ENCODE results near the gene ACTL10.
A peak's percentile ranks its signal among the peaks of the same experiment; 100 is the strongest.

ACTL10 gene

DNA sequence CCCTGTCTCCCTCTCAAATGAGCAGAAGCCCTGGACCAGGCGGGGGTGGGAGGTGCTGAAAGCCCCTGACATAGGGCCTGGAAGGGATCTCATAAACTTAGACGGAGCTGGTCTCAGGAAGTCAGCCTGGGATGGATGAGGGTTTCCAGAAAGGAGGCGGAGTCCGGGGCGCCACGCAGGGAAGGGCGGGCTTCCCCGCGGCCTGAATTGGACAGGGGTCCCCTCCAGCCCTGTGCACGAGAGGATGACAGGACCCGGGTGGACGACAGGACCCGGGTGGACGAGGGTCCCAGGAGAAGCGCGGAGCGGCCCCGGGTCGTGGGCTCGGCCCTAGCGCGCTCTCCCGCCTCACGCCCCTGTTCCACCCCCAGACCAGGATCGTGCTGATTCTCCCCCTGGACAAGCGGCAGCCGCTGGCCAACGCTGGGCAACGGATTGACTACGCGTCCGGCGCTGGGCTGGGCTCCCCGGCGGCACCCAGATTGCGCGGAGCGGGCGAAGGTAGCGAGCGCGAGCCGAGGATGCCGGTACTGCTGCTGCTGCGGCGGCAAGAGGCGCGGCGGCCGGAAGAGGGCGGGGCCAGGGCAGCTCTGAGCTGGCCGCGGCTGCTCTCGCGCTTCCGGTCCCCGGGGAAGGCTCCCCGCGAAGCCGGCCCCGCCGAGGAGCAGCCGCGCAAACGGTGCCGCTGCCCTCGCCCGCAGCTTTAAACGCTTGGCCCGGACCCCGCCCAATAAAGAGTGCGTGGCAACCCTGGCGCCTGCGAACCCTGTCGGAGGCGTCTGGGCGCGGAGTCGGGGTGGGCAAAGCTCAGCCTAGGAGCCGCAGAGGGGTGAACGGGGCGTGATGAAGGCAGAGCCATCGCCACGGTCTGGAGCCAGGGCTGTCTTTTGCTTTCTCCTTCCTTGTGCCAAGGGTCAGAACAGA lies 3.3 kb upstream of the ACTL10 start:
- peak; percentile 63 to 84 (median 68) for DNase-seq (ENCODE audit: low read depth in 2 of 3, low spot score in 1 of 3)

DNA sequence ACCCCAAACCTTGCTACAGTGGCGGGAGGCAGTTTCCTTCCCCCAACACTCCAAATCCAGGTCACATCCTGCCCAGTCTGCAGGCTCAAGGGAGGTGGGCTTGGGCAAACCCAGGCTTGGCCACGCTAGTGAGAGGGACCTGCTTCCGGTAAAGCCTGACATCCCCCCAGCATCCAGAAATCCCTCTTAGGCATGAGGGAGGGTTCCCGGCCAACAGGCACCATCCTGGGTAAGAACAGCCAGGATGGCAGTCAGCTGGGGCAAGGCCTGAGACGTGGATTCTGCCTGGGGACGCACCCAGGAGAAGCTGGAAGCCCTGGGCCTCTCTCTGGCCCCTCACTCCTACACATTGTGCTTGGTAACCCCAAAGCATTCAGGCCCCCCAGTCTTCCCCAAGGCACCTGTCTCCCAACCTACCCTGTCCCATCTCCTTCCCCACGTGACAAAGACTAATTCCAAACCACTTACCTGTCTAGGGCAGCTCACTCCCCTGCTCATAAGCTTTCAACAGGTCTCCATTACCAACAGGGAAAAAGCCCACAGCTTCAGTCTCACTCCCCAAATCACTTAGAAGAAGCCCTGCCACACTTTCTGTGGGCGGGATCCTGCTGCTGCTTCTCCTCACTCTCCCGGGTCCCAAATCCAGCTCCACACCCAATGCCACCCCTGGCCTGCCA lies 2.5 kb upstream of the ACTL10 start:
- no peak for DNase-seq (ENCODE audit: low read depth in 2 of 3, low spot score in 1 of 3)

DNA sequence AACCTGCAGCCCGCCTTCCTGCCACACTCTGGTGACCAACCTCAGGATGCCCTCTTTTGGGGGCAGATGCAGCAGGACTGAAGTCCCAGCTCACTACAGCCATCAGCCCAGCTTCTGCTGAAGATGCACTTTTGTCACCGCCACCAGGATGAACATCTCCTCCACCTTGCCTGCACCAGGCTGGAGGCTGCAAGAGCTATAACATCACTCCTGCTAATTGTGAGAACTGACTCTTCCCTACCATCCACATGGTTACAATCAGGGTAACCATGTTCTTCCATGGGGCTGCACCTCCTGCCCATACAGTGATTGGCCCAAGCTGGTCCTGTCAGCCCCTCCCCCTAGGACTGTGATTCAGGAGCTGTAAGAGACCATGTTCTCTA lies 2.0 kb upstream of the ACTL10 start:
- DNase-seq (ENCODE audit: low read depth in 2 of 3, low spot score in 1 of 3): no peak

DNA sequence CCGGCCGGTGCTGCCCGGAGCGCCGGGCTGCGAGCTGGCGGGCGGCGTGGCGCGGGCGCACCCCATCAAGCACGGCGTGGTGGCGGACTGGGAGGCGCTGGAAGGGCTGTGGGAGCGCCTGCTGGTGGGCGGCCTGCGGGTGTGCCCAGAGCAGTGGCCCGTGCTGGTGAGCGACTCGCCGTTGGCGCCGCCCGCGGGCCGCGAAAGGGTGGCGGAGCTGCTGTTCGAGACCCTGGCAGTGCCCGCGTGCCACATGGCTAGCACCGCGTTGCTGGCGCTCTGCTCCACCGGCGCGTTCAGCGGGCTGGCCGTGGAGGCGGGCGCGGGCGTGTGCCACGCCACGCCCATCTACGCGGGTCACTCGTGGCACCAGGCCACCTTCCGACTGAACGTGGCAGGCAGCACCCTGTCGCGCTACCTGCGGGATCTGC lies 517 bp downstream of the ACTL10 start:
- DNase-seq (ENCODE audit: low read depth in 2 of 3, low spot score in 1 of 3): peak in 1 of 3 donors; percentile 40

DNA sequence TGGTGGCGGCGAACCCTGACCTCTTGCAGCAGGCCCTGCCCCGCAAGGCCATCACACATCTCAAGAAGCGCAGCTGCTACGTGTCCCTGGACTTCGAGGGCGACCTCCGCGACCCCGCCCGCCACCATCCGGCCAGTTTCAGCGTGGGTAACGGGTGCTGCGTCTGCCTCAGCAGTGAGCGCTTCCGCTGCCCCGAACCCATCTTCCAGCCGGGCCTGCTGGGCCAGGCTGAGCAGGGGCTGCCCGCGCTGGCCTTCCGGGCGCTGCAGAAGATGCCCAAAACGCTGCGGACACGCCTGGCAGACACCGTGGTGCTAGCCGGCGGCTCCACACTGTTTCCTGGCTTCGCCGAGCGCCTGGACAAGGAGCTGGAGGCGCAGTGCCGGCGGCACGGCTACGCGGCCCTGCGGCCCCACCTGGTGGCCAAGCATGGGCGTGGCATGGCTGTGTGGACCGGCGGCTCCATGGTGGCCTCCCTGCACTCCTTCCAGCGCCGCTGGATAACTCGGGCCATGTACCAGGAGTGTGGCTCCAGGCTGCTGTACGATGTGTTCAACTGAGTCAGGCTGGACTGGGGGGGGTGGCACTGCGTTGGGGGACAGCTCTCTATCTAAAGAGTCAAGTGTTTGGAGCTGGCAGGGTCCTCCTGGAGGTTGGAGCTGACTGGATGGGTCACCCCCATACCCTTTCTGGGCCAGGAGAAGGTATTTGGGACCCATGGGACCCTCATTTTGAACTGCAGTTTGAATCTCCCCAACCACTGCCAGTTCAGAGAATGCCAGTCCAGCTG lies 1.1 kb downstream of the ACTL10 start:
- DNase-seq (ENCODE audit: low read depth in 2 of 3, low spot score in 1 of 3): peak; percentile 70 to 80 (median 75)

GRCh38 chr20:33668466-33669155 lies 1.9 kb downstream of the ACTL10 start:
- no peak for DNase-seq (ENCODE audit: low read depth in 2 of 3, low spot score in 1 of 3)

GRCh38 chr20:33669224-33669623 lies 2.5 kb downstream of the ACTL10 start:
- DNase-seq (ENCODE audit: low read depth in 2 of 3, low spot score in 1 of 3): no peak

DNA sequence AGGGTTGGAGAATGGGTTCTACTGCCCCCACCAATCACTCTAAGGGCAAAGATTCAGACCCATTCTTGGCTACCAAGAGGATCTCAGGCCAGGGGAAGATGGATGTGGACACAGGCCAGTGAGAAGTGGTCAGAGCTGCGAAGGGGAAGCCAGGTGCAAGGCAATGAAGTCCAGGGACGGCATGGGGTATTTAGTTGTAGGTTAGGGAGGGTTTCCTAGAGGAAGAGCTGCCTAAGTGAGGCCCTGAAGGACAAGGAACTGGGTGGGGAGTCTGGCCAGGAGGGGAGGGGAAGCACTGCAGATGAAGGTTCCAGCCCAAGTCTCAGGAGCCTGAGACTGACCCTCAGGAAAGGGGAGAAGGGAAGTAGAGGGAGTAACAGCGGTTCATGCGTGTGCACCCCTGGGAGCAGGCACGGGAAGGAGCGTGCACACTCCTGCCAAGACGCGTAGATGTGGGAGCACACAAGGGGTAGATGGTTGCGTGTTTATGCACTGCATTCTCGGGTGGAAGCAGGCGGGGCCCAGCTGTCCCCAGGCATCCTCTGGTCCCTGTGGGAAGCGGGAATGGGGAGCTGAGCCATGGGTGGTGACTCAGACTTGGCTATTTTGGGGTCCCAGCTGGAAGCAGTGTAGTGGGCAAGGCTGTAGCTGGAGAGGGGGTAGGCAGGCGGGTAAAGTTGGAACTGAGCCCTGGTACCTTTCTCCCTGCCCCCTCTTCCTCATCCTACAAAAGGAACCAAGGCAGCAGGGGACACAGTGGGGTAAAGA lies 3.3 kb downstream of the ACTL10 start:
- DNase-seq (ENCODE audit: low read depth in 2 of 3, low spot score in 1 of 3): no peak

DNA sequence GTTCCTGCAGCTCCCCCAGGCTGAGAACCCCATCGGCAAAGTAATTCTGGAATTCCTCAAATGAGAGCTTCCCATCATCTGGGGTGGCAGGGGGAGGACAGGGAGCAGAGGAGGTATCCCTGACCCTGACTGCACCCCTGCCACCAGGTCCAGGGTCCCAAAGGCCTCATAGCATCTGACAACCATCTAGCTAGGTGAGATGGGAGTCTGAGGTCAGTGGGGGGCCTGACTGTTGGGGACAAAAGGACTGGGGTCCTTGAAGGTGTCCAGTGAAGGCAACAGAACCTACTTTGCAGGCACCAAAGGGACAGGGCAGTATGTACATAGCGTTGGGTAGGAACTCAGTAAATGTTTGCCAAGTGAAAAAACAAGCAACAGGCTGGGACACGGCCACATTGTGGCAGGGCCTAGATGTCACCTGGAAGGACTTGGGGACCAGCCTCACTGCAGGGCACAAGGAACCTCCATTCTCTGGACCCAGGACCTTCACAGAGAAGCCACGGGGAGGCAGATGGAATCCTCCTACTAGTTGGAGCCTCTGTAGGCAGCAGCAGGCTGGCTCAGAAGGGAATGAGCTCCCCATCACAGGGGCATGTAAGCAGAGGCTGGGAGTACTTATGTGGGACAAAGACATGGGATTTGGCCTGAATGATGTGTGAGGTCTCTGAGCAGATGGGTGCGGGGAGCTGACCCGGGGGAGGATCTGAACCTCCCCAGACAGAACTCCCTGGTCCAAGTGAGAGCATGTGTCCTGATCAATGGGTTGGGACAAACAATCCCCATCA lies 4.2 kb downstream of the ACTL10 start:
- DNase-seq (ENCODE audit: low read depth in 2 of 3, low spot score in 1 of 3): no peak

DNA sequence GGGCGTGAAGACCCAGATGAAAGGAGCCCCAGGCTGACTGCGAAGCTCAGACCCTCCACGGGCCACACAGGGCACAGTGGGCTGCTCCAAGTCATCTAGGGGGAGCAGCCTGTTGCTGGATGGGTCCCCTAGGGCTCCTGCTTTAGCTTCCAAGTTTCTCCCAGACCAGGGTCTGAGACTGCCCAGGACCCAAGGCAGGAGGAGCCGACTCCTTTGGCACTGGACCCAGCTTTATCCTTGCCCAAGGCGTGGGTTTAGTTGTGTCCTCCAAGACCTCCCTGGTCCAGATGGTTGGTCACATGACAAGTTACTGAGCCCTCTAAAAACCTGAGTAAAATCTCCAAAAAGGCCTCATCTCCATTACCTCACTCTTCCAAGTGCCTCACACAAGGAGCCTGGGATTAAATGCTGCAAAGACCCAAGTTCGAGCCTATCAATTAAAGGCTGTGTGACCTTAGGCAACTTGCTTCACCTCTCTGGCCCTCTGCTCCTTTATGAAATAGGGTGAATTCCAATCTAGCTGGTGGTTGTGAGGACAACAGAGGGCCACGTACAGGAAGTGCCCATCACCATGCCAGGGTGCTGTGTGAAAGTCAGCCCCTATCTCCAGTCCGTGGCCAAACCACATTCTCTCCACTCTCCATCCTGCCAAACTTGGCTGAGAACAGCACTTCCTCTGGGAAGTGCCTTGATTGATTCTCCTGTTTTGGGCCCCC lies 5.0 kb downstream of the ACTL10 start:
- DNase-seq (ENCODE audit: low read depth in 2 of 3, low spot score in 1 of 3): no peak

DNA sequence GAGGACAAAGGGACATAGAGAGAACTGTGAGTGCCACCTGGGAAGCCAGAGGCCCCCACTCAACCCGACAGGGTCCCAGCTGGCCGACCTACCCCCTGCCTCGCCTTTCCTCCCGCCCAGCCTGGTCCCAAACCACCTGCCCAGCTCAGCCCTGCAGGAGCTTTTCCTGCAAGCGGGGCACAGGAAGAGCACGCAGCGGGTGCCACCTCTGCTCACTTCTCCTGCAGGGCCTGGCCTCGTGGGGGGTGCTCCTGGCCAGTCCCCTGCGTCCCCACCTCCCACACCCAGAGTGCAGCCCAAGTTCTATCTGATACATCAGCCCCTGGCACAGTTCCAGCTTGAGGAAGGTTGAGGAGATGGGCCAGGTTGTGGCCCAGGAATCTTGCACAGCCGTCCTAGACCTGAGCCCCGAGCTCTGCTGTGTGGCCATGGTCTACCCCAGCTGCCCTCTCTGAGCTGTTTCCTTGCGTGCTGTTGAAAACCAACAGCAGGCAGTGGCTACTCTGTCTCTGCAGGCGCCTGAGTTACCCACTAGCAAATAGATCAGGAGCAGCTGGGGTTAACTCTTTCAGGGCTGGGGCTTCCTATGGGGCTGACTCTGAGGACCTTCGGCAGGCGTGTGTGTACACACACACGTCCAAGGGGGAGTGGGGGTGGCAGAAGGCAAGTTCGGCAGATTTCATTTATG lies 5.8 kb downstream of the ACTL10 start:
- DNase-seq (ENCODE audit: low read depth in 2 of 3, low spot score in 1 of 3): no peak

GRCh38 chr20:33673114-33673409 lies 6.3 kb downstream of the ACTL10 start:
- DNase-seq (ENCODE audit: low read depth in 2 of 3, low spot score in 1 of 3): no peak

- no peak for DNase-seq (ENCODE audit: low read depth in 2 of 3, low spot score in 1 of 3)
These were observed 6.9 kb downstream of the ACTL10 start for GRCh38 chr20:33673410-33674293.

- peak in 1 of 3 donors; percentile 61 for DNase-seq (ENCODE audit: low read depth in 2 of 3, low spot score in 1 of 3)
These were observed 7.8 kb downstream of the ACTL10 start, which contains the start of gene NECAB3 for GRCh38 chr20:33674294-33675135. NECAB3 (minus strand) TSS chr20:33674428; CDS start chr20:33674352, 76 bp downstream.

- no peak for DNase-seq (ENCODE audit: low read depth in 2 of 3, low spot score in 1 of 3)
These were observed 8.6 kb downstream of the ACTL10 start for GRCh38 chr20:33675136-33675959.

GRCh38 chr20:33676121-33676520 lies 9.4 kb downstream of the ACTL10 start:
- DNase-seq (ENCODE audit: low read depth in 2 of 3, low spot score in 1 of 3): no peak
